Mucosa of descending colon (tissue), 3 donors: Measurements from ENCODE around the gene TMEM53. TPM values are rescaled to one million over a fixed set of nuclear protein-coding genes. Genes with fewer than 3 reads are reported as not detected.
A peak's percentile ranks its signal among the peaks of the same experiment; 100 is the strongest.

ENCODE experiments used
- ATAC-seq: fragments of 200-7000 bp; cut with Tn5 transposase; one replicate; pipeline ENCODE4 v1.9.1; 2020; ENCODE audit warnings: mild to moderate bottlenecking, moderate library complexity
- DNase-seq, 3 donors: peaks; one replicate each; pipeline ENCODE4 v3.0.0-alpha.2; 2020
- H3K36me3 ChIP-seq: fragments of 200-600 bp; one replicate; pipeline ENCODE4 v1.8.0; 2021; ENCODE audit warnings: low read depth, mild to moderate bottlenecking
- H3K4me1 ChIP-seq: fragments of 200-600 bp; one replicate; pipeline ENCODE4 v1.8.0; 2021; ENCODE audit warnings: low read depth, mild to moderate bottlenecking
- H3K4me3 ChIP-seq: fragments of 200-600 bp; one replicate; pipeline ENCODE4 v1.8.0; 2021; ENCODE audit warnings: mild to moderate bottlenecking
- H3K9me3 ChIP-seq: fragments of 200-600 bp; one replicate; pipeline ENCODE4 v1.8.0; 2021; ENCODE audit warnings: mild to moderate bottlenecking
- intact Hi-C, 2 donors: fragments of 100-400 bp; cut with DNase I in 1 of 2; cut with micrococcal nuclease in 1 of 2; formaldehyde crosslinking; loops; one replicate each; pipeline versions ENCODE4 v1.11.0 to v1.11.1; 2022; cut with DNase I, micrococcal nuclease
- long read RNA-seq, 2 donors: library from polyadenylated mRNA; unstranded; transcript quantifications; one replicate each; pipeline ENCODE4 v2.0.0, GENCODE V29; 2019 to 2021
- total RNA-seq, 3 donors: library from RNA; stranded (reverse); fragmentation: NEBNext Ultra II Directional in 2 of 3; extraction: Animal tissue kit (Norgen Biotek cat#: 25700) in 2 of 3; gene quantifications; one replicate each; pipeline versions ENCODE4 v1.2.1 to v1.2.4, GENCODE V29; 2021 to 2023
- TF ChIP-seq, protein P1 (sequence below): fragments of 200-600 bp; IDR thresholded peaks from one replicate; pipeline ENCODE4 v1.8.0; 2022; ENCODE audit warnings: antibody characterized with exemption, mild to moderate bottlenecking
- donor health status: DM: no; HTN: no; CAD: no; lungs with moderate emphysema.
- donor health status: DM: no; HTN: no; CAD: no.
- donor health status: DM: no; HTN: yes; CAD: no.

The TMEM53 gene
- 10 to 100 TPM; 19.3 to 46.0 (median 36.6) TPM for total RNA-seq
- long read RNA-seq, donor 1, transcript TMEM53-201 (3 exons, 890 nt) = minor isoform, 6 of 45 reads
- long read RNA-seq, donor 1, transcript TMEM53-202 (3 exons, 2,310 nt) = major isoform, 21 of 45 reads
- long read RNA-seq, donor 1, partial matches to known transcripts = 0 of 45 reads
- long read RNA-seq, donor 1, other reads (novel, unspliced or antisense) = 9 of 45 reads
- long read RNA-seq, donor 2, transcript TMEM53-201 (3 exons, 890 nt) = minor isoform, 10 of 37 reads
- long read RNA-seq, donor 2, transcript TMEM53-202 (3 exons, 2,310 nt) = major isoform, 13 of 37 reads
- long read RNA-seq, donor 2, partial matches to known transcripts = 4 of 37 reads
- long read RNA-seq, donor 2, other reads (novel, unspliced or antisense) = 4 of 37 reads

DNA sequence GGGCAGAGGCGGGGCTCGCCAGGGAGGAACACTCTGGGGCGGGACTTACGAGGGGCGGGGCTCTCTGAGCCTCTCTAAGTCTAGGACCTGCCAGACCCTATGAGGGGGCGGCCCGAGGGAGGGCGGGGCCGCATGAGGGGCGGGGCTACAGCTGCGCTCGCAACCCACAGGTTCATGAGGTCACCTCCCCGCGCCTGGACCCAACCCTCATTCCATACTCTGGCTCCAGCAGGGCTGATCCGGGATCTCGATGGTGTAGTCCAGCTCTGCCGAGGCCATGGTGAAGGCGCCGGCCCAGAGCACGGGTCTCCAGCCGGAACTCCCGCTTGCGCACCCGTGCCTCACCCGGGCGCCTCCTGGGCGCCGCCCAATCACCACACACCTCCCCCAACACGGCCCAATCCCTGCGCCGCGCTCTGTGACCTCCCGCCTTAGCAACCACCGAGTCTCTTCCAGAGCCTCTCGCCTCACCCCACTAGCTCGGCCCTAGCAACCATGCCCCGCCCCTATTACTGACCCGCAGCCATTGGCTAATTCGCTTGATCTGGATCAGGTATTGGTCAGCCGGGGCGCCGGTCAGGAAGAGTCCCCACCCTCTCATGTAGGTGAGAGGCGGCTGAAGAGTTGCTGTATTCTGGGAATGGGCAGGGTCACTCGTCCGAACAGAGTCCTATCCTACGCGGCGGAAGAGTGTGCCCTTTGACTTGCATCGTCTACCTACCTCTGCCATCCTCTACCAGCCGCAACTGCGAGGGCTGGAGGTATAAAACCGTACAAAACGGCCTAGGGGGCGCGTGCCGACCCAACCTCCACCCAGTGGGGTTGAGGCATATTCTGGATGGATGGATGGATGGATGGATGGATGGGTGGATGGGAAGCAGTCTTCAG lies at the start of gene TMEM53, which contains the start of gene ARMH1:
Gene TMEM53 (minus strand): TSS at position 369 of the 888 bp plus-strand sequence. CDS start 90 bp downstream, at position 279.
Gene ARMH1 (plus strand): TSS at position 602 of the 888 bp plus-strand sequence. CDS start 14,984 bp downstream, outside the sequence.
- TF ChIP-seq, protein P1, sequence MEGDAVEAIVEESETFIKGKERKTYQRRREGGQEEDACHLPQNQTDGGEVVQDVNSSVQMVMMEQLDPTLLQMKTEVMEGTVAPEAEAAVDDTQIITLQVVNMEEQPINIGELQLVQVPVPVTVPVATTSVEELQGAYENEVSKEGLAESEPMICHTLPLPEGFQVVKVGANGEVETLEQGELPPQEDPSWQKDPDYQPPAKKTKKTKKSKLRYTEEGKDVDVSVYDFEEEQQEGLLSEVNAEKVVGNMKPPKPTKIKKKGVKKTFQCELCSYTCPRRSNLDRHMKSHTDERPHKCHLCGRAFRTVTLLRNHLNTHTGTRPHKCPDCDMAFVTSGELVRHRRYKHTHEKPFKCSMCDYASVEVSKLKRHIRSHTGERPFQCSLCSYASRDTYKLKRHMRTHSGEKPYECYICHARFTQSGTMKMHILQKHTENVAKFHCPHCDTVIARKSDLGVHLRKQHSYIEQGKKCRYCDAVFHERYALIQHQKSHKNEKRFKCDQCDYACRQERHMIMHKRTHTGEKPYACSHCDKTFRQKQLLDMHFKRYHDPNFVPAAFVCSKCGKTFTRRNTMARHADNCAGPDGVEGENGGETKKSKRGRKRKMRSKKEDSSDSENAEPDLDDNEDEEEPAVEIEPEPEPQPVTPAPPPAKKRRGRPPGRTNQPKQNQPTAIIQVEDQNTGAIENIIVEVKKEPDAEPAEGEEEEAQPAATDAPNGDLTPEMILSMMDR = no peak
- ATAC-seq (peak; percentile 93), DNase-seq (peak; percentile 99 to 100 (median 99))
- Histone ChIP-seq H3K36me3 (peaks cover 5% of the 10 kb centered on the region), H3K4me1 (peaks cover 26% of the 10 kb centered on the region), H3K4me3 (peak within 1 kb of the TSS; percentile 48), H3K9me3 (no peaks in the 10 kb centered on the region)
- intact Hi-C loops = no loop called here

DNA sequence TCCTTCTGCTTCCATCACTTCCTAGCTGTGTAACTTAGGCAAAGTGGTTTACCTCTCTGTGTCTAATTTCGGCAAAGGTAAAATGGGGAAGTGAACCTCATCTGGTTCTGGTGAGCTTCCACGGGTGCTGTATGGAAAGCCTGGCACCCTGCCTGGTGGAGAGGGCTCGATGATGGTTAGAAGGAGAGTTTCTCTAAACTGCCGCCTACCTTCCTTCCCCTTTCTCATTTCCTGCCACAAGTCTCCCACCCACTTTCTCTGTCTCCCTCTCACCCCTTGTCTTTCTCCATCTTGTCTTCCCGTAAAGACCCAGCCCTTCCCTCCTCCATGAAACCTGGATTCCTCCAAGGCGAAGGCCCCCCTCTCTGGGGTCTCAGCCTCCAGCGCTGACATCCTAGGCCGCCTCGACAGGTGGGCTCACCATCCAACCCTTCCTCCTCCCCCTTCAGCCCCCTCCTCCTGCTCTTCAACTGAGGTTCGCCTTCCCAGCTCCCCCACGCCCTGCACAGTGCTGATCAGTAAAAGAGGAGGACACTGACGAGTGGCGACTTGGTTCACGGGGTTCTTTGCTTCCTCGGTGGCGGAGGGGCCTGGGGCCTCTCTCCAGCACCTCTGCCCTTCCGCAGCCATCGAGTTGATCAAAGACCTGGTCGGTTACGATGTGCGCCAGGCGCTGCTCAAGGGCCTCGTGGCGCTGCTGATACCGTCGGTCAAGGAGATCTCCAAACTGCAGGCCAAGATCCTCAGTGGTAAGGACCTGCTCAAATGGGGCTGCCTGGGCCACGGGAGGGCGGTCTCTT lies 49.4 kb upstream of the TMEM53 start:
- Histone ChIP-seq H3K4me1 (no peaks in the 10 kb centered on the region), H3K4me3 (no peak overlapping the region), H3K9me3 (no peaks in the 10 kb centered on the region), H3K36me3 (no peaks in the 10 kb centered on the region)
- DNase-seq (no peak), ATAC-seq (peak; percentile 21)
- TF ChIP-seq, protein P1 = no peak
- intact Hi-C loops = no loop called here

DNA sequence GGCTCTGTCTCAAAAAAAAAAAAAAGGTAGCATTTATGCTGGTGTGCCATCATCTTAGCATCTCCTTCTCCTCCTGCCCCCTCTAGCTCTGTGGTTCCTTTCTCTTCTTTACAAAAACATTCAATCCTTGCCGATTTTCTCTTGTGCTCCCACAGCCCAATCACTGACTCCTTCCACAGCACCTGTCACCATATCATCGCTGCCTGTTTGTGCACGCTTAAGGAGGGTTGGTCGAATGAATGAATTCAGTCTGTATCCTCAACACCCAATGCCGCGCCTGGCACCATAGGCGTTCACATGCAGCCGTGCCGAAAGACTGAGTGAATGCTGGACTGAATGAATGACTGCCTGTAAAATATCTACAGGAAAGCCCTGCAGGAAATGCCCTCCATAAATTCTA lies 48.8 kb upstream of the TMEM53 start:
- DNase-seq (no peak), ATAC-seq (no peak)
- Histone ChIP-seq H3K9me3 (no peaks in the 10 kb centered on the region), H3K36me3 (no peaks in the 10 kb centered on the region), H3K4me1 (no peaks in the 10 kb centered on the region), H3K4me3 (no peak overlapping the region)
- TF ChIP-seq, protein P1 = no peak
- intact Hi-C loops = no loop called here

DNA sequence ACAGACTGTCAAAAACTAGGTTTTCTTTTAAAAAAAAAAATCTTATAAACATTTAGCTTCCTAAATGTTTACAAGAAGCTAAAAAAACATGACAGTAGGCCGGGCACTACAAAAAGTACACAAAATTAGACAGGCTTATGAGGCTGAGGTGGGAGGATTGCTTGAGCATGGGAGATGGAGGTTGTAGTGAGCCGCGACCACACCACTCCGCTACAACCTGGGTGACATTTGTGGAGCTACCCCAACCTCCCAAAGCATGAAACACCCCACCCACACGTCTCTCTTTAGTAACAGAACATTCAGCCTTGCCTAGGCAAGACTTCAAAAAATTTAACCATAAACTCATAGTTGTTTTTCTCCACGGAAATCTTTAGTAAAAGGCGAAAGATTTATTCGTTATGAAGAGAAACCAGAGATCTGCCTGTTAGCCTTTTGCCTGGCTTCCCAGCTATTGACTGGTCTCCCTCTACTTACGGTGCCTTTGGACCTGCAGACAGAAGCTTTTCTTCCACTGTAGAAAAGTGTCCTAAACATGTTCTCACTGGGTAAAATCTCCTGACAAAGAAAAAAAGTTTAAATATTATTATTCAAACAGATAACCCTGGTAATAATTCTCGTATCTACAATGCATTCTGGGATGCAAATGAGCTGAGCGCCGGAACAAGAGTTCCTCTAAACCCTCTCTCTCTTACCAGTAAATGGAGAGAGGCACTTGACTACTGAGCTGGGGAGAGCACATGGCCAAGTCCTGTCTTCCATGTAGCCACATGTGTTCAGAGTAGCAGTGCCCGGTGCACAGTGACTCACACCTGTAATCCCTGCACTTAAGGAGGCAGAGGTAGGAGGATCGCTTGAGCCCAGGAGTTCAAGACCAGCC lies 47.4 kb upstream of the TMEM53 start:
- H3K36me3 ChIP-seq = no peaks in the 10 kb centered on the region
- TF ChIP-seq, protein P1 = no peak
- peak in 2 of 3 donors; percentile 47 to 80 for DNase-seq
- H3K9me3 ChIP-seq = no peaks in the 10 kb centered on the region
- intact Hi-C loops = no loop called here
- ATAC-seq = peak; percentile 87
- no peaks in the 10 kb centered on the region for H3K4me1 ChIP-seq
- no peak overlapping the region for H3K4me3 ChIP-seq
